HG02870 (cell line): ENCODE results near the gene MYLK4.

Source experiments
- ATAC-seq: cut with Tn5 transposase; IDR thresholded peaks from one replicate; pipeline ENCODE4 v1.9.1; 2021; ENCODE audit warnings: mild to moderate bottlenecking, moderate library complexity; ENCODE audit not compliant: unreplicated experiment

Gene MYLK4

DNA sequence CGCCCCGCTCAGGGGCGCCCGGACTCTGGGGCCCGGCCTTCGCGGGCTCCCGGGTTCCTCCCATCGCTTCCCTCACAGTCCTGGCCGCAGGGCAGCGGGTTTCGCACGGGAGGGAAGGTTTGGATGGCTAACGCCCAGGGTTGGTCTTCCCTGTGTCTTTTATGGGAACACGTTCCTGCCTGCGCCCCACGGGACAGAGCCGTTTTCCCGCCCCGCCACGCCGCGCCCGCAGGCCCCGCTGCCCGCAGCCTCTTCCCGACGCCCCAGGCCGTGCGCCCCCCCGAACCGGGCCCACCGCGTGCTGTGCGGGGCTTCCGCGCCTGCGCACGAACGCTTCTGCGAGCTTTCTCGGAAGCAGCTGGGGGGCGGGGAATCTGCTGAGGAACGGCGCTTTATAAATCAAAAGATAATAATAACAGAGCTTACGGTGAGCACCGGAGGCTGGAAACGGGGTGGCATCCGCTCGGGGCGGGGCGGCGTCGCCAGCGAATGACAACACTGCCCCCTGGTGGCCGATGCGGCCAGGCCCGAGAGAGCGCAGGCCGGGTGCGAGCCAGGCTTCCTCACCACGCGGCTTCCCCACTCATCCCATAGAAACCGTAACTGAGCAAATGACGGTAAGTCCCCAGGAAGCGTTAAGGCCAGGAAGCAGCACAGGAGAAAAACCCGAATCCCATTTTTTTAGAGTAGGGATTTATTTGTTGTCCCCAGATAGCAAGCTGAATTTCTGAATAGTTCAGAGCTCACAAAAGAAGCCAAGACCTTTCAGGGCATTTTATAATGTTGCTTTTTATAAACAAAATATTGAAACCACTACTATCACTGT is 116.4 kb downstream of the MYLK4 start:
- ATAC-seq = no peak

DNA sequence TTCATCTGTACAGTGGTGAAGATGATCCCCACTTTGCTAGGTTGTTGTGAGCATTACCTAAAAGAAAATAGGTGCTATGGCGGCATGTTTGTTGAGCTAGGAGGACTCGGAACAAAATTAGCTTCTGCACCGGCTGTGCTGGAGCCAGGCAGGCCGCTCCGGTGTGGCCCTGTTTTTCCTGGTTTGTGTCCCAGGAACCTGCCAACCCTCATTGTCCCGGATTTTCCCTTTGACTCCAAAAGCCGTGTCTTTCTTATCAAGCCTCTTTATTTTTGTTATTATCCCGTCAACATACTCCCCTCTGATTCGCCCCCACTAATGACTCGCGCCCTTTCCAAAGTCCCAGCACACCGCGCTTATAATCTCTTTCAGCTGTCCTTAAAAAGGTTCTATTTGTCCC is 117.0 kb downstream of the MYLK4 start:
- ATAC-seq = no peak

DNA sequence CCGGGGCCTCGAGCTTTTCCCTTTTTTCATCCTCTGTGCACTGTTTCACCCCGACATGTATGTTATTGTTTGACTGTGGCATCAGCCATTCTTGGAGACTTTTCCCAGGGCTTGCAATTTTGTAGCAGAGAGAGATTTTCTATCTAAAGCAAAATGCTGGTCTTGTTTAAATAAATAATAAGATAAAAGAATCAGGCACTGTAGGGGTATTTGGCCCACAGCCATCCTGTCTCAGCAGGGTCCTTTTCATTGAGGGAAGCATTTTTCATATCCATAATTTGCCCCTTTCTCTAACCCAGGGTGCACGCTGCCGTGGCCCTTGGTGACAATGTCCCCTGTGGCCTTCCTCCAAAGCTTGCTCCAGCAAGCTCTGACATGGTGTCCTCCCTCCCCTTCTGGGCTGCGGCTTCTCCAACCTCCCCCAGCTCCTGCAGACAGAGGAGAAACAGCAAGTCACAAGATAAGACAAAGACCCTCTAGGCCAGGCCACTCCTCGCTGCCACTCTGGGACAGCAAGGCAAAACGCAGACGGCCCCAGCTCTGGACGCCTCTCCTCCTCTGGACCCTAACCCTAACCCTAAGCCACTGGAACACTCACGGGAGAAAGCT is 117.6 kb downstream of the MYLK4 start:
- ATAC-seq = no peak

DNA sequence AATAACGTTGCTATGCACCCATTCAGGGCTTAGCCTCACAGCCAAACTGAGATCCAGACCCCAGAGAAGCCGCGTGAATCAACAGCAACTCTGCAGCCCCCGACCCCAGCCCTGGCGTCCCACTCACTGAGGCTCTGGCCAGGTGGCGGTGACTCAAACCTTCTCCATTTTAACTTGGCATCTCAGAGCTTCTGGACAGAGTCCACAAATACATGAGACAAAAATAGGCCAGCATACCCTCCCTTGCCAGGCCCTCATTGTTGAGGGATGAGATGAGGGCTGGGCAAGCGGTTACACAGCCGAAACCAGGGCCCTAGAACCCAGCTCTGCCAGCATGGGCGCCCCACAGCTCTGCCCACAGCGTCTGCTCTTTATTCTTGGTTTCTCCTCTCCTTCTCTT is 118.4 kb downstream of the MYLK4 start:
- no peak for ATAC-seq

DNA sequence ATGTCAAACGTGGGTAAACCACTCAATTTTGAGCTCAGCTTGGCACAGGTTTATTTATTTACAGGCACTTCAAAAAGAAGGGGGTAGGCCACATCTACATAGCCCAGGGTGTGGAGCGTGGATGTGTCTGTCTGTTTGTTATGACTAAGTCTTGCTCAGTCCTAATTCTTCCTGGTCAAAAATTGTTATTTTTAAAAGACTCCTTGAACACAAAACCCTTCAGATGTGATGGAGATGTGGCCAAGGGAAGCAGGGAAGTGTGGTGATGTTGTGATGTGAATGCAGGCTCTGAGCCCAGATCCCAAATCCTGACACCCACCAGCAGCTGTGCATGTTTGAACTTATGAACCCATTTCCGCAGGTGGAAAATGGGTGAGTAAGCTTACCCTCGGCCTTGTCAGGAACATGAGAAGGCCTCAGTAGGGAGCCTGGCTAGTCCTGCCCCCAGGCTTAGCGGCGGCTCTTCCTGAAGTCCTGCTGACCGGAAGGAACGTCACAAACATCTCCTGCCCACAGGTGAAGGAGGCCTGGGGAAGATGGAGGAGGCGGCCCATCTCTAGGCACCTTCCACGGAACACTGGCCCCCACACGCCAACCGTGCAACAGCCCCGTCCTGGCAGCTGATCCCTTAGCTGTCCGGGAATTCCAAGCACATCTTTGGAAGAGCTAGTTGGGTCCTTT is 119.7 kb downstream of the MYLK4 start:
- ATAC-seq = no peak

DNA sequence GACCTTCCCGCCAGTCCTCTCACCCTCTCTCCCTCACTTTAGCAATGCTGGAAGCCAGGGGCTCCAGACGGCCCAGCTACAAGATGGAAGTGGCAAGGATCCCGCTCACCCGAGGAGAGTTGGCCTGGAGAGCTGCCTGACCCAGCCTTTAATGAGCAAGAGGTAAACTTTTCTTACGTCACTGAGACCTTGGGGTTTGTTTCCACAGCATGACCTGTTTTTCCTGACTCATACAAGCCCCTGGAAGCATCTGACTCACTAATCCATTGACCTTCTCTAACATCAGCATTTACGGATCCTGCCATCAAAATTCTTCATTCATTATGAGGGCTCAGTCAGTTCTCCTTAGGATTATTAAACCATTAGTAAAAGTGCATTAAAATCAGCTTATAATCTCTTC is 120.4 kb downstream of the MYLK4 start:
- no peak for ATAC-seq

DNA sequence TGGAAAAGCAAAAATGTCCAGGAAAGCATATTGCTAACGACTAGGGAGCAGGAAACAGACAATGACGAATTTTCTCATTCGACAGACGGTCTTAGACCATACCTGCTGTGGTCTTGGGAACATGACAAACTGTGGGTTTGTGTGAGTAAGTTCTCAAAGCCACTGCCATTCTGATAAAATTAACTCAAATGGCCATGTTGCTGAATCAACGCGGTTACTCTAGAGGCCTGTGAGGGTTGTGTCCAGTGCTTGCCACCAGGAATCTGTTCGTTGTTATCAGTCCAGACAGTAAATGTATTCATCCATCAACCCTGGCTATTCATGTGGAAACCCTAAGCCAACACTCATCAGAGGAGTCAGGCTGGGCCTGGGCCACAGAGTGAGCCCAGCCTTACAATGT is 124.3 kb downstream of the MYLK4 start:
- no peak for ATAC-seq

DNA sequence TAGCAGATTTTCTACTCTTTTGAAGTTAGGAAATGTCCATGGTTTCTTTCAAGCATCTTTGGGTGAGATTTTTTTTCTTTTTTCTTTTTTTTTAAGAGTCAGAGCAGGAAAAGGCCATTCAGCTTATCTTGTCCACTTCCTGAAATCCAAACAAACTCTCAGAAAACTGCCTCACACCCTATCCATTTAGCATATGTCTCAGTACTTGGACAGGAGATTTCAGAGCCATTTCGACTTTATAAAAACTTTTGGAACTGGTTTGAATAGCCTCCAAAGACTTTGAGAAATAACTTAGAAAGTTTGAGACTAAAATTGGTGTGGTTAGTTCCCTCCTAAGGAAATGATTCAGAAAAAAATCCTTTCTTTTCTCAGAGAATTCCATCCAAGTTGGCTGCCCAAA is 125.1 kb downstream of the MYLK4 start:
- ATAC-seq = no peak

DNA sequence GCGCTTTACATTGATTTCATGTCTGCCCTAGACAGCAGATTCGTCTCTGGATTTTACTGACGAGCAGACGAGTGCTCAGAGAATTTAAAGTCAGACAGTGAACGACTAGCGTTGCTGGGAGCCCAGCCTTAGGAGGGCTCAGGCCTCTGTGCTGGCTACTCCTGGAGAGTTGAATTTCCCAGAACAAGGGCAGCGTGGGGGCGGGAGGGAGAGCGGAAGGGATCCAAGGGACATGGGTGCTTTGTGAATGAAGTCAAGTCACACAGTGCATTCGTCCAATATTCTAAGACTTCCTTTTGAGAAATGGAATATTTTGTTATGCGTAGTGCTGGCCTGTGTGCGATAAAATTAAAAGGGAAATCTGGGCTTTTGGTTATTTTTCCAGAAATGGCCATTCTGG is 126.5 kb downstream of the MYLK4 start:
- no peak for ATAC-seq

DNA sequence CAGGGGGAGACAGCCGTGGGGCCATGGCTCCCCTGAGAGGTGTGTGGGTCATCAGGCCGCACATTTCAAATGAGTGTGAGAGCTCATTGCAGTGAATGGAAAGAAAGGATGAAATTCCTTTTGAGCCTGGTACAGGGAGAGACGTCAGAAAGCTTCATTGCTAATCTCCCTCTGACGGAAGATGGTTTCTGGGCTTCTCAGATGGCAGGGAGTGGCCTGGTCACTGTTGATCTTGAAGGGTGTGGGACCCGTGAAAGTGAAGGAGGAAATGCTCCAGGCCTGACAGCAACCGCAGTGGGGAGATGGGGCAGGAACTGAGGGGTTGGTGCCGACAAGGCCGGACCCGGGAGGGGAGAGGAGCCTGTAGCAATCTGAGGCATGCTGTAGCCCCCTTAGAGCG is 127.4 kb downstream of the MYLK4 start:
- no peak for ATAC-seq

DNA sequence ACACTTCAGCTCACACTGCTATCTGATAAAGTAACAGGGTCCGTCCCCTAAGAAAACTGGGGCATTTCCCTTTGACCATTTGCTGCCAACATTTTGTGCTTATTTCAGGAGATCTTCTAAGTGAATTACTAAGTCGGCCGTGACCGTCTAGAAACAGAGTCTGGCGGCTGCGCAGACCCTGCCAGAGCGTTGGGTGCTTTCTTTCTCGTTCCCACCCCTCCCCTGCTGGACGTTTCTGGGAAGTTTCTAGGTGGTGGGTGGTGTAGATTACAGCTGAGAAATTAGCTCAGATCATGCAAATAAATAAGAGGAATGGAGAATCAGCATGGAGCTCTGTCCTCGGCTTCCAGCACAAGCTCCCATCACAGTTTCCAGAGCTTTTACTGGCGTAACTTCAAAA is 128.1 kb downstream of the MYLK4 start:
- no peak for ATAC-seq

DNA sequence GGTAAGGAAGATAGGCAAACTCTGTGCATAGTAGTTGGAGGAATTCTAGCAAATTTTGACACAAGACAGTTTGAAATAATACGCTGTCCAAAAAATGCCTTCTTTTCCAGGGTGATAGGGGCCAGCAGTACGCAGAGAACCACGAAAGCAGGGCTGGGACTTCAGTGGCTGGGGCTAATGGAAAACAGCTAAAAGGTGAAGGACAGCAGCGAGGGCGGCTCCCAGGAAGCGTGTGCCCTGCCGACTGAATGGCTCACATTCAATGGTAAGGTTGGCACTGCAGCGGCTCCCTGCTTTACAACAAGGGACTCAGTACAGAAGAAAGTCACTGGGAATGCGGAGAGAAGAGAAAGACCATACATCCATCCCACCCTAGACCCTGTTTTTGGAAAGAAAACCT is 131.1 kb downstream of the MYLK4 start:
- ATAC-seq = no peak

DNA sequence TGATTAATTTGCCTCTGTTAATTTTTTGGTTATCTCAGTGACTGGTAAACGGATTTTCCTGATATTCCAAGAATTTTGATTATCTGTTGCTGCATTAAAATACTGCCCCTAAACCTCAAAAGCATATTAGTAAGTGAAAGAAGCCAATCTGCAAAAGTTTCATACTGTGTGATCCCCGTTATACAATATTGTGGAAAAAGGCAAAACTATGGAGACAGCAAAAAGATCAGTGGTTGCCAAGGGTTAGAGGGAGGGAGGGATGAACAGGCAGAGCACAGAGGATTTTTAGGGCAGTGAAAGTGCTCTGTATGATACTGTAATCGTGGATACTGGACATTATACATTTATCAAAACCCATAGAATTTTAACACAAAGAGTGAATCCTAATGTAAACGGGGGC is 133.0 kb downstream of the MYLK4 start:
- no peak for ATAC-seq

DNA sequence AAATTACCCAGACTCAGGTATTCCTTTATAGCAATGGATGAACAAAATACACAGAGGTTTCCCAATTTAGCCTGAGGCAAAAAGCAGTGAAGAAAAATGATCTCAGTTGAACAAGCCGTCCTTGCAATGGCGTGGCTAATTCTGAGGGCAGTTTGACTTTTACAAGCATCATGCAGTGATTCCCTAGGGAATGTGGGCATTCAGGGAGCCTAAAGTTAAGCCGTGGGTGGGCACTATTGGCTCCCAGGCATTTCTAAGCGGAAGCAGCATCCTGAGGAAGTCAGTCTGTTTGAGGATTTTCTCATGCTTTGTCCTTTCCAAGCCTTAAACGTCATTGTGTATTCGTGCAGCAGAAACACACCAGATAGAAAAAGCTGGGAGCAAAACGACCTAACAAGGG is 133.9 kb downstream of the MYLK4 start:
- ATAC-seq = no peak

DNA sequence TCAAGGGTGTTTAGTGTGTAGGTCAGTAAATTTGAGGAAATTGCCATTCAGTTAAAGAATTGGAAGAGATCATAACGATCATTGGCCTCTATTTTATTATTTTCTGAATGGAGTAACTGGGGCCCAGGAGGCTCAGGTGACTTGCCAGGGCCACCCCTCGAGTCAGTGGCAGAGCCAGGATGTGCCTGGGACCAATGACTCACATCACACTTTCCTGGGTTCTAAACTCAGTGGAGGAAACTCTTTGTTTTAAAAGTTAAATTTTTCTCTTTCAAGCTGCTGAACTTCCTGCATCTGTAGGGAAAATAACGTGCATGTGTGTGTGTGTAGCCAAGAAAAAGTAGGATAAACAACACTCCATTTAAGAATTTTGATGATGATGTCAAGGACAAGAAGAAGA is 135.5 kb downstream of the MYLK4 start:
- no peak for ATAC-seq

DNA sequence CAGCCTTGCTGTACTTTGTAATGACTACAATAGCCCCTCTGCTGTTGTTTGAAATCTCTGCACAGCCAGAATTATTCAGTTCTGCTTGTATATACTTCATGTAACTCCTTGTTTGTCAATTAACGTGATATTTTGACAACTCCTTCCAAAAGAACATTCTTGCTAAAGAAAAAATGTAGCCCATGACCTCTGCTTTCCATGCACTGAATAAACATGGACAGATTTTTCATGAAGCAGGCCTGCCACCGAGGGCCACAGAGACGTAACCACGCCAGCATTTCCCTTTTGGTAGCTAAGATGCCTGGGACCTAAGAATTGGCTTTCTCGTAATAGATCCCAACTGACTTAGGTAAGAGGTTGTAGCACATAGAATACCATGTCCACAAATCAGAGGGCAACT is 135.9 kb downstream of the MYLK4 start:
- ATAC-seq = no peak

DNA sequence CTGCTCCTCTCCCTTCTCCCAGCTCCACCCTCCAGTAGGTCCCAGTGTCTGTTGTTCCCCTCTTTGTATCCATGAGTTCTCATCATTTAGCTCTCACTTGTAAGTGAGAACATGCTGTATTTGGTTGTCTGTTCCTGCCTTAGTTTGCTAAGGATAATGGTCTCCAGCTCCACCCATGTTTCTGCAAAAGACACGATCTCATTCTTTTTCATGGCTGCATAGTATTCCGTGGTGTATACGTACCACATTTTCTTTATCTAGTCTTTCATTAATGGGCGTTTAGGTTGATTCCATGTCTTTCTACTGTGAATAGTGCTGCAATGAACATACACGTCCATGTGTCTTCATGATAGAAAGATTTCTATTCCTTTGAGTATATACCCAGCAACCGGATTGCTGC is 136.6 kb downstream of the MYLK4 start:
- no peak for ATAC-seq
